BLaER1 (cell line): Measurements from ENCODE around the gene TSPAN16.

Experiments
- H3K27ac ChIP-seq: shearing (Covaris generic); formaldehyde crosslinking; 2 replicates; pipeline ENCODE4 v1.8.1; 2022
- H3K27me3 ChIP-seq: shearing (Covaris generic); formaldehyde crosslinking; 2 replicates; pipeline ENCODE4 v1.8.1; 2022
- H3K36me3 ChIP-seq: shearing (Covaris generic); formaldehyde crosslinking; 2 replicates; pipeline ENCODE4 v1.8.1; 2022
- H3K4me1 ChIP-seq: shearing (Covaris generic); formaldehyde crosslinking; 2 replicates; pipeline ENCODE4 v1.8.1; 2022
- H3K4me2 ChIP-seq: shearing (Covaris generic); formaldehyde crosslinking; 2 replicates; pipeline ENCODE4 v1.8.1; 2022
- H3K4me3 ChIP-seq: shearing (Covaris generic); formaldehyde crosslinking; 2 replicates; pipeline ENCODE4 v1.8.1; 2022
- H3K9ac ChIP-seq: shearing (Covaris generic); formaldehyde crosslinking; 2 replicates; pipeline ENCODE4 v1.8.1; 2022
- H3K9me3 ChIP-seq: shearing (Covaris generic); formaldehyde crosslinking; 2 replicates; pipeline ENCODE4 v1.8.1; 2022
- H4K20me1 ChIP-seq: shearing (Covaris generic); formaldehyde crosslinking; 2 replicates; pipeline ENCODE4 v1.8.1; 2022
- Cebpa-rat ChIP-seq: shearing (Covaris generic); IDR thresholded peaks from 2 replicates; pipeline ENCODE4 v1.8.1; 2022

TSPAN16 gene

DNA sequence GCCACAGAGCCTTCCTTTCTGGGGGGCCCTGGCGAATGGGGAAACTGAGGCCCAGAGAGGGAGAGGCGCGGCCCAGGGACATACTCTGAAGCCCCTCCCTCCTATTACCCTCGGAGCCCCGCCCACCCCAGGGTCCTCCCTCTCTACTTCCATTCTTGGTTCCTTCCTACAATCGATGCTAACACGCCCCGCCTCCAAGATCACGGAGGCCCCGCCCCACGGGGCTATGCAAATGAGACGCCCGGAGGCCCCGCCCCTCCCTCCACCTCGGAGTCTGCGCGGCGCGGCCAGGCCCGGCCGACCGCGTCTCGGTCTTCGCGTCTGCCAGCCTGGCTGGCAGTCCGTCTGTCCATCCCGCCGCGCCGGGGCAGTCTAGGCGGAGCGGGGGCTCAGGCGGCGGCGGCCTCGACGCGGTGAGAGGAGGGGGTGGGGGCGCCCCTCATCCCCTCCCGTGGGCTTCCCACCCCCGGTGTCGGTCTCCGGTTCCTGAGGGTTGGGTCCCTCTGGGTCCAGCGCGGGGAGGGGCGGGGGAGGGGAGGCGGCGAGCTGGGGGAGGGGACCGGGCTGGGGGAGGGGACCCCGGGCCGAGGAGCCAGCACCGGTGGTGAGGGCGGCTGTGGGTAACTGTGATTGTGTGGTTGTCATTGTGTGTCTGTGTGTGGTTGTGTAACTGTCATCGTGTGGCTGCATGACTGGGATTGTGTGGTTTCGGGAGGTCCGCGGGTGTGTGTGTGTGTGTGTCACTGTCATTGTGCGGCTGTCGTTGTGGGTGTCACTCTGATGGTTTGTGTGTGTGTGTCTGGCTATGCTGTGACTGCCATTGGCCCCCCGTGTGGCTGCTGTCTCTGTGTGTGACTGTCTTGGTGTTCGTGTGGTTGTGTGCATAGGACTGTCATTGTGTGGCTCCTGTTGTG is 59.5 kb downstream of the TSPAN16 start, which contains the start of gene PLPPR2:
TSS of gene PLPPR2 (plus strand) at position 273 of the 914 bp plus-strand sequence. CDS start 2,242 bp downstream, outside the sequence.
- Histone ChIP-seq H3K4me3 (peak within 1 kb of the TSS; percentile 64), H3K9ac (peak within 1 kb of the TSS; percentile 60; the same call in 1 of the 2 replicates), H3K36me3 (no peaks in the 10 kb centered on the region), H3K9me3 (no peaks in the 10 kb centered on the region), H3K4me2 (peak within 1 kb of the TSS; percentile 82), H4K20me1 (no peaks in the 10 kb centered on the region), H3K4me1 (peaks cover 20% of the 10 kb centered on the region), H3K27me3 (no peaks in the 10 kb centered on the region), H3K27ac (no peak within 1 kb of the TSS)
- TF ChIP-seq Cebpa-rat, result no peak

- Histone ChIP-seq H4K20me1 (no peaks in the 10 kb centered on the region), H3K27ac (no peak overlapping the region), H3K4me2 (peak overlapping the region; percentile 82), H3K27me3 (no peaks in the 10 kb centered on the region), H3K36me3 (no peaks in the 10 kb centered on the region), H3K4me1 (peaks cover 18% of the 10 kb centered on the region), H3K4me3 (0 out of 2 replicates have a peak overlapping the region, but pooled peaks have one; percentile 64), H3K9me3 (no peaks in the 10 kb centered on the region), H3K9ac (no peak overlapping the region)
- TF ChIP-seq Cebpa-rat, result no peak
Observed at GRCh38 chr19:11356074-11356397, 60.1 kb downstream of the TSPAN16 start.

GRCh38 chr19:11356676-11357550 is 61.0 kb downstream of the TSPAN16 start:
- Histone ChIP-seq H3K36me3 (no peaks in the 10 kb centered on the region), H3K4me1 (peaks cover 15% of the 10 kb centered on the region), H3K9me3 (no peaks in the 10 kb centered on the region), H3K27me3 (no peaks in the 10 kb centered on the region), H3K9ac (no peak overlapping the region), H3K4me2 (no peak overlapping the region; the same call in 1 of the 2 replicates), H4K20me1 (no peaks in the 10 kb centered on the region), H3K27ac (no peak overlapping the region), H3K4me3 (no peak overlapping the region)
- no peak for TF ChIP-seq Cebpa-rat

DNA sequence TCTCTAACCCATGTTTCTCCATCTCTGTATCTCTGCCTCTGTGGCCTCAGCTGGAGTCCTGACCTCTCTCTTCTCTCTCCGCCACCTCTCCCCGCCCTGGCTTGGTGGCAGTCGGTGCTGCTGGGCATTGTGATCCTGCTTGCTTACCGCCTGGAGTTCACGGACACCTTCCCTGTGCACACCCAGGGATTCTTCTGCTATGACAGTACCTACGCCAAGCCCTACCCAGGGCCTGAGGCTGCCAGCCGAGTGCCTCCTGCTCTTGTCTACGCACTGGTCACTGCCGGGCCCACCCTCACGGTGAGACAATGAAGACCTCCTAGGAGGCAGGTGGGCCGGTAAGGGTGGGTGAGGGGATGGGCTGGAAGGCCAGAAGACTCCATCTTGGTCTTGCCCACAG is 63.5 kb downstream of the TSPAN16 start:
- Histone ChIP-seq H3K27ac (no peak overlapping the region), H4K20me1 (no peaks in the 10 kb centered on the region), H3K4me1 (peaks cover 15% of the 10 kb centered on the region), H3K4me3 (no peak overlapping the region), H3K27me3 (no peaks in the 10 kb centered on the region), H3K9ac (no peak overlapping the region), H3K4me2 (no peak overlapping the region), H3K36me3 (peaks cover 5% of the 10 kb centered on the region; the same call in 1 of the 2 replicates), H3K9me3 (no peaks in the 10 kb centered on the region)
- TF ChIP-seq Cebpa-rat, result no peak

GRCh38 chr19:11361037-11361770 is 65.2 kb downstream of the TSPAN16 start:
- peaks cover 4% of the 10 kb centered on the region for H3K4me1 ChIP-seq
- no peak overlapping the region for H3K4me2 ChIP-seq
- no peaks in the 10 kb centered on the region for H3K9me3 ChIP-seq
- H3K36me3 ChIP-seq, result peaks cover 10% of the 10 kb centered on the region; the same call in 1 of the 2 replicates
- no peaks in the 10 kb centered on the region for H3K27me3 ChIP-seq
- H3K4me3 ChIP-seq, result no peak overlapping the region
- no peak overlapping the region for H3K27ac ChIP-seq
- H4K20me1 ChIP-seq, result no peaks in the 10 kb centered on the region
- no peak for TF ChIP-seq Cebpa-rat
- no peak overlapping the region for H3K9ac ChIP-seq

GRCh38 chr19:11361771-11362731 is 66.1 kb downstream of the TSPAN16 start:
- no peak overlapping the region for H3K9ac ChIP-seq
- H3K4me2 ChIP-seq, result no peak overlapping the region
- no peaks in the 10 kb centered on the region for H4K20me1 ChIP-seq
- no peak overlapping the region for H3K4me3 ChIP-seq
- peaks cover 10% of the 10 kb centered on the region; the same call in 1 of the 2 replicates for H3K36me3 ChIP-seq
- TF ChIP-seq Cebpa-rat, result no peak
- no peak overlapping the region for H3K27ac ChIP-seq
- no peaks in the 10 kb centered on the region for H3K9me3 ChIP-seq
- no peaks in the 10 kb centered on the region for H3K4me1 ChIP-seq
- no peaks in the 10 kb centered on the region for H3K27me3 ChIP-seq

DNA sequence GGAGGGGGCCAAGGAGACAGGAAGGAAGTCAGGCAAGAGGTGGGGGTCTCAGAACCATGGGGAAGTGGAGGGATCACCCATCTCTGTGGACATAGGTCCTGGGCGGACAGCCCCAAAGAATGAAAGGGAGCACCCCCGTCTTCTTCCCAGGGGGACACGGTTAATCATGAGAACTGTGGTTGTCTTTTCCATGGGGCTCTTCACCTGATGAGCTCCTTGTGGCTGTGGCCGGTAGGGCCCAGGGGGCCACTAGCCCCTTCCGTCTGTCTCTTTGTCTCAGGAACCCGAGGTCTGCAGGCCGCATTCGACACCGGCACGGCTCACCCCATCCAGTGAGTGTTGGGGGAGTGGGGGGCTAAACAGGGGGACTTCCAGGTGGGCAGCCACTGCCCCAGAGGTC is 67.9 kb downstream of the TSPAN16 start:
- H3K27me3 ChIP-seq, result no peaks in the 10 kb centered on the region
- H3K9me3 ChIP-seq, result no peaks in the 10 kb centered on the region
- no peak for TF ChIP-seq Cebpa-rat
- peaks cover 16% of the 10 kb centered on the region; the same call in 1 of the 2 replicates for H3K36me3 ChIP-seq
- H3K4me1 ChIP-seq, result no peaks in the 10 kb centered on the region
- no peak overlapping the region for H3K4me2 ChIP-seq
- no peak overlapping the region for H3K27ac ChIP-seq
- H3K4me3 ChIP-seq, result no peak overlapping the region
- no peaks in the 10 kb centered on the region for H4K20me1 ChIP-seq
- H3K9ac ChIP-seq, result no peak overlapping the region

- H4K20me1 ChIP-seq, result 0 out of 2 replicates have a peak, but pooled peaks cover 1% of the 10 kb centered on the region
- no peaks in the 10 kb centered on the region for H3K4me1 ChIP-seq
- H3K4me2 ChIP-seq, result no peak overlapping the region
- no peak overlapping the region for H3K4me3 ChIP-seq
- no peaks in the 10 kb centered on the region for H3K27me3 ChIP-seq
- peaks cover 16% of the 10 kb centered on the region; the same call in 1 of the 2 replicates for H3K36me3 ChIP-seq
- H3K27ac ChIP-seq, result no peak overlapping the region
- no peak overlapping the region for H3K9ac ChIP-seq
- TF ChIP-seq Cebpa-rat, result no peak
- H3K9me3 ChIP-seq, result no peaks in the 10 kb centered on the region
Observed at GRCh38 chr19:11364296-11364904, 68.4 kb downstream of the TSPAN16 start.
